ENCODE results near the gene PRAME.

Gene PRAME

DNA sequence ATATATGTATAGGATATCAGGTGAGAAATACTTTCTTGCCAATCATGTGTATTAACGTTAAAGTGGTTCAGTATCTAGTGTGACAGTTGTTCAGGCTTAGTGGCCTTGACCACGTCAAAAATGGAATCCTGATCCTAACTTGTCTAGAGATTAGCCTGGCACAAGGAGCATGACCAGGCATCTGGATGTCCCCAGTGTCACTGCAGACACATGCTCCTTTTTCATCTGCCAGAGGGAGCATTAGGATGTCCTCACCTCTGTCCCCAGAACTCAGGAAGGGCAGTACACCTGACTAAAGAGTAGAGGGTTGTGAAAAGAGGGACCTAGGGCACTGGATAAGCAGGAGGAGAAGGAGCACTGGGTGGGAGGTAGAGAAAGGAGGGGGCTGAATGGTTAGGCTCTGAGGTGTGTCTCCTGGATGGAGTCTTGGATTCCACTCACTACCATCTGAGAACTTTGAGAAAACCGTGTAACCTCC, 44.4 kb upstream of the PRAME start:
- no peak overlapping the region for H3K9ac ChIP-seq (ENCODE audit: low read depth, low read length, poor library complexity, severe bottlenecking)
- no peak overlapping the region for H3K4me2 ChIP-seq (ENCODE audit: low read depth, low read length, poor library complexity, severe bottlenecking)
- no peaks in the 10 kb centered on the region for H3K79me2 ChIP-seq (ENCODE audit: insufficient read depth, low read length)
- H4K20me1 ChIP-seq (ENCODE audit: insufficient read depth, low read length, poor library complexity, severe bottlenecking) = no peaks in the 10 kb centered on the region
- no peak overlapping the region for H3K4me3 ChIP-seq (ENCODE audit: low read length, poor library complexity, severe bottlenecking)
- H3K27me3 ChIP-seq (ENCODE audit: insufficient read depth, low read length, poor library complexity, severe bottlenecking) = no peaks in the 10 kb centered on the region
- TF ChIP-seq, protein P1, sequence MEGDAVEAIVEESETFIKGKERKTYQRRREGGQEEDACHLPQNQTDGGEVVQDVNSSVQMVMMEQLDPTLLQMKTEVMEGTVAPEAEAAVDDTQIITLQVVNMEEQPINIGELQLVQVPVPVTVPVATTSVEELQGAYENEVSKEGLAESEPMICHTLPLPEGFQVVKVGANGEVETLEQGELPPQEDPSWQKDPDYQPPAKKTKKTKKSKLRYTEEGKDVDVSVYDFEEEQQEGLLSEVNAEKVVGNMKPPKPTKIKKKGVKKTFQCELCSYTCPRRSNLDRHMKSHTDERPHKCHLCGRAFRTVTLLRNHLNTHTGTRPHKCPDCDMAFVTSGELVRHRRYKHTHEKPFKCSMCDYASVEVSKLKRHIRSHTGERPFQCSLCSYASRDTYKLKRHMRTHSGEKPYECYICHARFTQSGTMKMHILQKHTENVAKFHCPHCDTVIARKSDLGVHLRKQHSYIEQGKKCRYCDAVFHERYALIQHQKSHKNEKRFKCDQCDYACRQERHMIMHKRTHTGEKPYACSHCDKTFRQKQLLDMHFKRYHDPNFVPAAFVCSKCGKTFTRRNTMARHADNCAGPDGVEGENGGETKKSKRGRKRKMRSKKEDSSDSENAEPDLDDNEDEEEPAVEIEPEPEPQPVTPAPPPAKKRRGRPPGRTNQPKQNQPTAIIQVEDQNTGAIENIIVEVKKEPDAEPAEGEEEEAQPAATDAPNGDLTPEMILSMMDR (conservative IDR thresholded peaks at IDR 0.05; ENCODE audit: low read length) = no peak
- no peak for TF ChIP-seq EZH2phosphoT487 (IDR thresholded peaks at IDR 0.05; ENCODE audit: borderline replicate concordance)
- H3F3A ChIP-seq (ENCODE audit: low read depth) = no peaks in the 10 kb centered on the region
- no peaks in the 10 kb centered on the region for H3K4me1 ChIP-seq (ENCODE audit: insufficient read depth, low read length, poor library complexity, severe bottlenecking)
- H3K9me3 ChIP-seq (ENCODE audit: insufficient read depth, low read depth, low read length) = no peaks in the 10 kb centered on the region
- H3K36me3 ChIP-seq (ENCODE audit: insufficient read depth, low read length) = no peaks in the 10 kb centered on the region
- no peak overlapping the region for H2AFZ ChIP-seq (ENCODE audit: low read length)
- no peaks in the 10 kb centered on the region for H3K9me2 ChIP-seq (replicated peaks; ENCODE audit: low read depth, low read length)

DNA sequence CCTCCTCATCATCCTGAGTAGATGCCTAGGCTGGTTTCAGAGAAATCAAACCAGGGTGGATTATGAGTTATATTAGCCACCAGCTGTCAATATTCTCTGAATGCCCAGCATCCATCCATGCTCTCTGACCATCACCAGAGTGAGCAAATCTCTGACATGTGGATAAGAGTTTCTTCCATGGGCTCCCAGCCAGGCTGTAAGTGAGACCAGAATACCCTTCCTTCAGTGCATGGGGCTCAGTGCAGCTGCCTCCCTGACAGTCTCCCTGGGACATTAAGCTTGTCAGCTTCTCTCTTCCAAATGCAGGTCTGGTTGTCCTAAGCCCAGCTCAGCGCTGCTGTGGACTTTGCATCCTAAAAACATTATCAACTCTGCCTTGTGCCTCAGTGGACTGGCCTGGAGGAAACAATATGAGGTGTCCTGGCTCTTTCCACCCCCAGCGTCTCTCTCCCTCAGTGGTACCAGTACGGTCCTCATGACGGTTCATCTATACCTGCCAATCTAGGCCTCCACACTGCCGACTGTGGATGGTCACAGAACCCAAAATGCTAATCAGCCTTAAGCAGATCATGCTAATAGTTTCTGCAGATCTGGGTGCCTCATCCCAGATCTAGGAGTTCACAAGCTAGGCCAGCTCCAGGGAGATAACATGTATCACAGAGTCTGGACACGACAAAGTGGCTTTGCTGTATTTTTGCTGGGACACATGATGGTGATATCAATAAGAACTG, 41.6 kb upstream of the PRAME start:
- Histone ChIP-seq H3K9me3 (ENCODE audit: insufficient read depth, low read depth, low read length) (no peaks in the 10 kb centered on the region), H3K79me2 (ENCODE audit: insufficient read depth, low read length) (no peaks in the 10 kb centered on the region), H3K4me3 (ENCODE audit: low read length, poor library complexity, severe bottlenecking) (no peak overlapping the region), H3K27me3 (ENCODE audit: insufficient read depth, low read length, poor library complexity, severe bottlenecking) (no peaks in the 10 kb centered on the region), H3F3A (ENCODE audit: low read depth) (no peaks in the 10 kb centered on the region), H3K36me3 (ENCODE audit: insufficient read depth, low read length) (no peaks in the 10 kb centered on the region), H3K9me2 (replicated peaks; ENCODE audit: low read depth, low read length) (no peaks in the 10 kb centered on the region), H3K4me1 (ENCODE audit: insufficient read depth, low read length, poor library complexity, severe bottlenecking) (no peaks in the 10 kb centered on the region), H2AFZ (ENCODE audit: low read length) (no peak overlapping the region), H4K20me1 (ENCODE audit: insufficient read depth, low read length, poor library complexity, severe bottlenecking) (no peaks in the 10 kb centered on the region), H3K4me2 (ENCODE audit: low read depth, low read length, poor library complexity, severe bottlenecking) (no peak overlapping the region), H3K9ac (ENCODE audit: low read depth, low read length, poor library complexity, severe bottlenecking) (no peak overlapping the region)
- TF ChIP-seq EZH2phosphoT487 (IDR thresholded peaks at IDR 0.05; ENCODE audit: borderline replicate concordance) = no peak
- TF ChIP-seq, protein P1 (conservative IDR thresholded peaks at IDR 0.05; ENCODE audit: low read length) = no peak

DNA sequence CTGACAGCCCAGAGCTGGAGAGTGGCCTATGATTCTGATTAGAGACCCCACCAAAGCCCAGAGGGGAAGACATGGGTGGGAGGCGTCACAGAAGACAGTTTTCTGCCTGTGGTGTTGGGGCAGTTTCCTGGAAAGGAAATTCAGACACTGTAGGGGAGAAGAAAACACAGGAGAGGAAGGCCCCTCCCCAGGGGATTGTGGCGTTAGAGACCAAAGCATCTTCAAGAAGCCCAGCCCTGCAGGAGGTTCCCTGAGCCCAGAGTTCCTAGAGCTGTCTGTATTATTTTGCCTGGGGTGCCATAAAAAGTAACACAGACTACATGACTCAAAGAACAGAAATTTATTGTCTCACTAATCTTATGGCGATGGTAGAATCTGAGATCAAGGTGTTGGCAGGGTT, 40.2 kb upstream of the PRAME start:
- no peaks in the 10 kb centered on the region for H3K9me2 ChIP-seq (replicated peaks; ENCODE audit: low read depth, low read length)
- TF ChIP-seq EZH2phosphoT487 (IDR thresholded peaks at IDR 0.05; ENCODE audit: borderline replicate concordance) = no peak
- TF ChIP-seq, protein P1 (conservative IDR thresholded peaks at IDR 0.05; ENCODE audit: low read length) = no peak
- no peaks in the 10 kb centered on the region for H3F3A ChIP-seq (ENCODE audit: low read depth)
- no peaks in the 10 kb centered on the region for H3K36me3 ChIP-seq (ENCODE audit: insufficient read depth, low read length)
- no peaks in the 10 kb centered on the region for H3K9me3 ChIP-seq (ENCODE audit: insufficient read depth, low read depth, low read length)
- H3K9ac ChIP-seq (ENCODE audit: low read depth, low read length, poor library complexity, severe bottlenecking) = no peak overlapping the region
- no peaks in the 10 kb centered on the region for H3K79me2 ChIP-seq (ENCODE audit: insufficient read depth, low read length)
- no peak overlapping the region for H3K4me2 ChIP-seq (ENCODE audit: low read depth, low read length, poor library complexity, severe bottlenecking)
- no peak overlapping the region for H2AFZ ChIP-seq (ENCODE audit: low read length)
- no peaks in the 10 kb centered on the region for H3K27me3 ChIP-seq (ENCODE audit: insufficient read depth, low read length, poor library complexity, severe bottlenecking)
- no peaks in the 10 kb centered on the region for H3K4me1 ChIP-seq (ENCODE audit: insufficient read depth, low read length, poor library complexity, severe bottlenecking)
- no peaks in the 10 kb centered on the region for H4K20me1 ChIP-seq (ENCODE audit: insufficient read depth, low read length, poor library complexity, severe bottlenecking)
- no peak overlapping the region for H3K4me3 ChIP-seq (ENCODE audit: low read length, poor library complexity, severe bottlenecking)
